Loucy (cell line): Measurements from ENCODE around the gene OAF.

Source experiments
- CTCF ChIP-seq: fragments of 200-600 bp; sonication (generic); conservative IDR thresholded peaks from 2 replicates; pipeline ENCODE4 v1.5.1; 2014; ENCODE audit warnings: mild to moderate bottlenecking, antibody characterized with exemption, low read length
- EZH2phosphoT487 ChIP-seq: fragments of 200-600 bp; IDR thresholded peaks from 2 replicates; pipeline ENCODE4 v1.6.1; 2018; ENCODE audit warnings: antibody characterized with exemption, mild to moderate bottlenecking, moderate library complexity, borderline replicate concordance

GRCh38 chr11:120273432-120273831 is 62.6 kb downstream of the OAF start:
- no peak for TF ChIP-seq CTCF
- no peak for TF ChIP-seq EZH2phosphoT487
